GM12878 (cell line): ENCODE results near the gene TTLL12. TPM values are rescaled to one million over a fixed set of nuclear protein-coding genes. Genes with fewer than 3 reads are reported as not detected.

Experiments used
- ATAC-seq: fragments of 200-7000 bp; cut with Tn5 transposase; 3 replicates; pipeline ENCODE4 v1.9.1; 2020; ENCODE audit warnings: mild to moderate bottlenecking, moderate library complexity
- BruUV-seq: library from RNA; stranded (reverse); fragments of 400-500 nt; replicated peaks from 2 replicates; lab custom pipeline; 2021; lab: Mats Ljungman, UMichigan
- CTCF ChIA-PET: fragments of 300-600 bp; sonication (Branson Sonifier 250); formaldehyde crosslinking; extraction: SDS; loops from one replicate; lab custom pipeline; 2021; ENCODE audit warnings: inconsistent platforms; lab: Yijun Ruan, JAX
- POLR2A ChIA-PET: fragments of 350-600 bp; formaldehyde crosslinking; extraction: SDS; loops from one replicate; lab custom pipeline; 2021; ENCODE audit warnings: inconsistent platforms; lab: Charles Lee
- RAD21 ChIA-PET: fragments of 300-600 bp; sonication (Branson Sonifier 250); formaldehyde crosslinking; loops from one replicate; lab custom pipeline; 2023; ENCODE audit warnings: antibody characterized with exemption; ENCODE audit not compliant: unreplicated experiment; lab: Charles Lee
- SMC1A ChIA-PET: fragments of 300-600 bp; sonication (Branson Sonifier 250); formaldehyde crosslinking; loops from one replicate; lab custom pipeline; 2023; ENCODE audit not compliant: unreplicated experiment, uncharacterized antibody; lab: Charles Lee
- DNase-seq: peaks from one replicate; pipeline ENCODE4 v3.0.0-alpha.2; 2011; ENCODE audit warnings: low read depth, low spot score
- FAIRE-seq: peaks from 3 replicates; lab custom pipeline; 2011; peaks lifted over from hg19 to GRCh38; lab: Jason Lieb, UNC
- H2AFZ ChIP-seq: 2 replicates; pipeline ENCODE4 v1.6.0; 2011; ENCODE audit warnings: low read depth, low read length, control low read depth; ENCODE audit not compliant: control insufficient read depth
- H3K27ac ChIP-seq: 2 replicates; pipeline ENCODE4 v1.5.1; 2011; ENCODE audit warnings: control low read depth; ENCODE audit not compliant: control insufficient read depth, insufficient read depth
- H3K27me3 ChIP-seq, 2 experiments: replicated peaks in 1 of 2; 2 replicates each; pipeline versions ENCODE4 v1.6.0 to v1.6.1; 2011; ENCODE audit warnings: low read length in 1 of 2; ENCODE audit not compliant: control insufficient read depth in 2 of 2, insufficient read depth in 2 of 2
- H3K36me3 ChIP-seq, 2 experiments: 2 replicates each; pipeline ENCODE4 v1.5.1; 2011; ENCODE audit warnings: low read length in 1 of 2; ENCODE audit not compliant: control insufficient read depth in 2 of 2, insufficient read depth in 2 of 2
- H3K4me1 ChIP-seq: 2 replicates; pipeline ENCODE4 v1.6.1; 2011; ENCODE audit warnings: mild to moderate bottlenecking, low read length, moderate library complexity, mixed read lengths; ENCODE audit not compliant: control insufficient read depth, insufficient read depth
- H3K4me2 ChIP-seq: 2 replicates; pipeline ENCODE4 v1.6.0; 2011; ENCODE audit warnings: control low read depth; ENCODE audit not compliant: control insufficient read depth, insufficient read depth
- H3K4me3 ChIP-seq: fragments of 200-600 bp; sonication (generic); 2 replicates; pipeline ENCODE4 v1.5.1; 2016
- H3K79me2 ChIP-seq: 2 replicates; pipeline ENCODE4 v1.6.0; 2011; ENCODE audit warnings: low read length; ENCODE audit not compliant: control insufficient read depth, insufficient read depth
- H3K9ac ChIP-seq: 2 replicates; pipeline ENCODE4 v1.8.0; 2011; ENCODE audit warnings: low read length, control low read depth, mixed read lengths; ENCODE audit not compliant: control insufficient read depth, insufficient read depth
- H3K9me3 ChIP-seq: replicated peaks from 3 replicates; pipeline ENCODE4 v1.5.1; 2011; ENCODE audit warnings: mild to moderate bottlenecking, low read length; ENCODE audit not compliant: control insufficient read depth, insufficient read depth
- H4K20me1 ChIP-seq: 2 replicates; pipeline ENCODE4 v1.6.0; 2011; ENCODE audit not compliant: control insufficient read depth, insufficient read depth
- NR2C1 ChIP-seq: fragments of 450-650 bp; IDR thresholded peaks from 2 replicates; pipeline ENCODE4 v1.6.1; 2017; ENCODE audit warnings: antibody characterized with exemption, mild to moderate bottlenecking, moderate library complexity
- WGBS: methylation state at CpG from one replicate; pipeline ENCODE4 v1.1.6; 2016; ENCODE audit warnings: low lambda C conversion rate; ENCODE audit not compliant: insufficient replicate concordance, insufficient coverage; ENCODE audit errors: missing lambda C conversion rate; 5-methylcytosine and 5-hydroxymethylcytosine counted together
- in situ Hi-C: fragments of 300-500 bp; cut with MboI; formaldehyde crosslinking; loops from 9 replicates; pipeline ENCODE4 v1.14.3; 2018; ENCODE audit warnings: mixed read lengths
- intact Hi-C: fragments of 100-400 bp; cut with micrococcal nuclease; formaldehyde crosslinking; loops from one replicate; pipeline ENCODE4 v1.14.2; 2022; ENCODE audit not compliant: unreplicated experiment
- polyA plus RNA-seq, 11 experiments: library from polyadenylated mRNA; depleted of rRNA in 4 of 11; unstranded in 6 of 11; stranded (reverse) in 5 of 11; fragments of >200 nt; fragmentation: Nextera tagmentation in 4 of 11; fragmentation: Illumina TruSeq in 1 of 11; extraction: Ambion mirVana in 4 of 11; extraction: Trizol in 1 of 11; gene quantifications; 1 replicate in 1 of 11; 2 replicates in 10 of 11; pipeline versions ENCODE4 v1.2.1 to v1.2.3, GENCODE V29; 2011 to 2016; ENCODE audit warnings: inconsistent platforms in 2 of 11, missing spikeins in 2 of 11, low read depth in 1 of 11
- total RNA-seq, 4 experiments: library from RNA; depleted of rRNA in 3 of 4; stranded (reverse); fragments of >200 nt in 3 of 4; fragmentation: Illumina TruSeq in 1 of 4; extraction: Trizol in 1 of 4; gene quantifications; 2 replicates each; pipeline versions ENCODE4 v1.2.1 to v1.2.3, GENCODE V29; 2013 to 2021
- TF ChIP-seq, protein P1 (sequence below): fragments of 450-650 bp; IDR thresholded peaks from 2 replicates; pipeline ENCODE4 v1.6.1; 2016; ENCODE audit warnings: mild to moderate bottlenecking
- TF ChIP-seq, protein P2 (sequence below): IDR thresholded peaks from 2 replicates; pipeline ENCODE4 v1.6.1; 2011; ENCODE audit warnings: borderline replicate concordance, low read depth, mild to moderate bottlenecking, moderate library complexity, mixed read lengths, low read length; ENCODE audit not compliant: insufficient read depth; ENCODE audit errors: extremely low read length

TTLL12 gene
- total and polyA plus RNA-seq, 10 of the 15 experiments (the other 5 are each of a cell fraction or from before 2014, with no cell fraction given) = 1.00 to 89.8 (median 38.5) TPM

DNA sequence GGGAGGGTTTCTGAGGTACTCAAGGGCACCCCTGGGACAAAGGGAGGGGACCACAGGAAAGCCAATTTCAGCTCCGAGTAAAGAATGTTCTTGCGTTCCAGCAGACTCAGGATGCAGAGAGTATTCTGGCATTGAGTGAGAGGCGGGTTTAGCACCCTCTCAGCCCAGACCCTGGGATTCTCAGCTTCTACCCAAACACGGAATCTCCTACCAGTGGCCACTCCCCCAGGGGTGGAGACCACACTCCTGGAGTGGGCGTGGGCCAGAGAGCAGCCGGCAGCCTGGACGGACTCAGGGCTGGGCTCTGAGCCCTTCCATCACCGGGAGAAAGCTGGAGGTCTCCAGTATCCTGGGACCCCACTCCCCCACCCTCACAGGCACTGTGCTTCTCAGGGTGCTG lies 26.1 kb upstream of the TTLL12 start (continued):
- TF ChIP-seq, protein P1, sequence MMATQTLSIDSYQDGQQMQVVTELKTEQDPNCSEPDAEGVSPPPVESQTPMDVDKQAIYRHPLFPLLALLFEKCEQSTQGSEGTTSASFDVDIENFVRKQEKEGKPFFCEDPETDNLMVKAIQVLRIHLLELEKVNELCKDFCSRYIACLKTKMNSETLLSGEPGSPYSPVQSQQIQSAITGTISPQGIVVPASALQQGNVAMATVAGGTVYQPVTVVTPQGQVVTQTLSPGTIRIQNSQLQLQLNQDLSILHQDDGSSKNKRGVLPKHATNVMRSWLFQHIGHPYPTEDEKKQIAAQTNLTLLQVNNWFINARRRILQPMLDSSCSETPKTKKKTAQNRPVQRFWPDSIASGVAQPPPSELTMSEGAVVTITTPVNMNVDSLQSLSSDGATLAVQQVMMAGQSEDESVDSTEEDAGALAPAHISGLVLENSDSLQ = no peak
- TF ChIP-seq, all 136 proteins: peak for 0

DNA sequence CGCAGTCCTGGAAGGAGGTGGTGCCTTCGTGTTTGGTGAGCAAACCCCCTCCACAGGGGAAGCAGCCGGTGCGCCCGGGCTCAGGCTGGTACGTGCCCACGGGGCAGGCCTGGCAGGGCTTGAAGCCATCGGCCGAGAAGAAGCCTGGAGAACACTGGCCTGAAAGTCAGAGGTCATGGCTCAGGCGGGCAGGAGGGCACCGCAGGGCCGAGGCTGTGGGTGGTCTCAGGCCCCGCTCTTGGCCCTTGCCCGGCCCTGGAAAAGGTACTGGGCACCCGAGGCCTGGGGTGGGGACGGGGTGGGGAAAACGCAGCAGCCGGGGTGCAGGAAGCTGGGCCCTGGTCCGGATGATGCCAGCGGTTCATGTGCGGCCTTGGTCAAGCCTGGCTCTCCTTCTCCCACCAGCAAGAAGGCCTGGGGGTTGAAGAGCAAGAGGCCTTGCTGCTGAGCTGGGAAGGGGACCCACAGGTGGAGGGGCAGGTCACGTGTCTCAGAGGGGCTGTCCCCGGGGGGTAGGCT lies 25.6 kb upstream of the TTLL12 start:
- intact Hi-C loops = no loop called here
- BruUV-seq = no TSS peak
- DNase-seq = no peak
- Histone ChIP-seq H3K4me3 (no peak overlapping the region), H3K79me2 (no peaks in the 10 kb centered on the region), H3K27ac (no peak overlapping the region), H3K36me3 (no peaks in the 10 kb centered on the region), H3K4me1 (no peaks in the 10 kb centered on the region), H3K9ac (no peak overlapping the region), H3K27me3 (no peaks in the 10 kb centered on the region; a peak in 2 of 4 replicates), H2AFZ (no peak overlapping the region), H3K9me3 (no peaks in the 10 kb centered on the region), H4K20me1 (no peaks in the 10 kb centered on the region; the same call in 1 of the 2 replicates), H3K4me2 (no peak overlapping the region)
- RAD21 ChIA-PET = no interaction called here
- WGBS = 37% methylated on average over 21 of the region's 23 CpGs
- SMC1A ChIA-PET = no interaction called here
- ATAC-seq = no peak
- in situ Hi-C loops = no loop called here
- FAIRE-seq = no peak
- TF ChIP-seq, protein P2, sequence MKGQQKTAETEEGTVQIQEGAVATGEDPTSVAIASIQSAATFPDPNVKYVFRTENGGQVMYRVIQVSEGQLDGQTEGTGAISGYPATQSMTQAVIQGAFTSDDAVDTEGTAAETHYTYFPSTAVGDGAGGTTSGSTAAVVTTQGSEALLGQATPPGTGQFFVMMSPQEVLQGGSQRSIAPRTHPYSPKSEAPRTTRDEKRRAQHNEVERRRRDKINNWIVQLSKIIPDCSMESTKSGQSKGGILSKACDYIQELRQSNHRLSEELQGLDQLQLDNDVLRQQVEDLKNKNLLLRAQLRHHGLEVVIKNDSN = peak; percentile 13
- no peak for TF ChIP-seq NR2C1
- POLR2A ChIA-PET = no interaction called here
- CTCF ChIA-PET = no interaction called here
